ENCODE results near the gene E2F6.

- TF ChIP-seq, protein P1, sequence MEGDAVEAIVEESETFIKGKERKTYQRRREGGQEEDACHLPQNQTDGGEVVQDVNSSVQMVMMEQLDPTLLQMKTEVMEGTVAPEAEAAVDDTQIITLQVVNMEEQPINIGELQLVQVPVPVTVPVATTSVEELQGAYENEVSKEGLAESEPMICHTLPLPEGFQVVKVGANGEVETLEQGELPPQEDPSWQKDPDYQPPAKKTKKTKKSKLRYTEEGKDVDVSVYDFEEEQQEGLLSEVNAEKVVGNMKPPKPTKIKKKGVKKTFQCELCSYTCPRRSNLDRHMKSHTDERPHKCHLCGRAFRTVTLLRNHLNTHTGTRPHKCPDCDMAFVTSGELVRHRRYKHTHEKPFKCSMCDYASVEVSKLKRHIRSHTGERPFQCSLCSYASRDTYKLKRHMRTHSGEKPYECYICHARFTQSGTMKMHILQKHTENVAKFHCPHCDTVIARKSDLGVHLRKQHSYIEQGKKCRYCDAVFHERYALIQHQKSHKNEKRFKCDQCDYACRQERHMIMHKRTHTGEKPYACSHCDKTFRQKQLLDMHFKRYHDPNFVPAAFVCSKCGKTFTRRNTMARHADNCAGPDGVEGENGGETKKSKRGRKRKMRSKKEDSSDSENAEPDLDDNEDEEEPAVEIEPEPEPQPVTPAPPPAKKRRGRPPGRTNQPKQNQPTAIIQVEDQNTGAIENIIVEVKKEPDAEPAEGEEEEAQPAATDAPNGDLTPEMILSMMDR (IDR thresholded peaks at IDR 0.05; ENCODE audit: low read depth, low read length, missing input control), result no peak
- TF ChIP-seq RAD21 (IDR thresholded peaks at IDR 0.05) (no peak), FOXA1 (IDR thresholded peaks at IDR 0.05) (no peak), TAF1 (conservative IDR thresholded peaks at IDR 0.05) (no peak), REST (IDR thresholded peaks at IDR 0.05) (no peak), MAX (IDR thresholded peaks at IDR 0.05) (no peak), SP1 (IDR thresholded peaks at IDR 0.05) (no peak)
Observed at GRCh38 chr2:11406958-11407381, 59.0 kb downstream of the E2F6 start.
